ENCODE results near the gene ZBTB48. TPM values are rescaled to one million over a fixed set of nuclear protein-coding genes. Genes with fewer than 3 reads are reported as not detected.

ZBTB48 gene
- total and polyA plus RNA-seq, 2 donors from 2014 or later = 27.1 to 45.5 TPM

GRCh38 chr1:6587261-6588005 is 7.6 kb downstream of the ZBTB48 start:
- no peak overlapping the region for H3K27ac ChIP-seq (ENCODE audit: low read depth in 2 of 2, low read length in 2 of 2)
- FAIRE-seq = no peak

GRCh38 chr1:6588128-6588892 is 8.5 kb downstream of the ZBTB48 start:
- H3K27me3 ChIP-seq (ENCODE audit: control insufficient read depth, insufficient read depth, low read length) = no peaks in the 10 kb centered on the region
- no peak for DNase-seq
- H3K9ac ChIP-seq (ENCODE audit: low read length in 3 of 3) = no peak overlapping the region
- intact Hi-C loops (cut with DNase I) = no loop called here
- peaks cover 2 to 31% (median 25%) of the 10 kb centered on the region in 3 donors for H3K36me3 ChIP-seq (ENCODE audit: control insufficient read depth in 2 of 3, insufficient read depth in 3 of 3, low read length in 3 of 3)
- no peak for TF ChIP-seq CTCF (IDR thresholded peaks at IDR 0.05; ENCODE audit: borderline replicate concordance, extremely low read depth, insufficient read depth)
- H3K4me1 ChIP-seq (ENCODE audit: control insufficient read depth in 2 of 3, insufficient read depth in 2 of 3, low read depth in 1 of 3, low read length in 3 of 3) = peaks cover 0 to 5% (median 3%) of the 10 kb centered on the region in 3 donors
- H3K27ac ChIP-seq (ENCODE audit: low read depth in 2 of 2, low read length in 2 of 2) = no peak overlapping the region
- no peak overlapping the region for H3K4me3 ChIP-seq (ENCODE audit: low read length in 3 of 3)
- no peaks in the 10 kb centered on the region for H3K9me3 ChIP-seq (ENCODE audit: control insufficient read depth in 2 of 3, insufficient read depth in 1 of 3, low read length in 3 of 3)
- FAIRE-seq = no peak

More at GRCh38 chr1:6587261-6588005, 7.6 kb downstream of the ZBTB48 start:
- Histone ChIP-seq H3K36me3 (ENCODE audit: control insufficient read depth in 2 of 3, insufficient read depth in 3 of 3, low read length in 3 of 3) (peaks cover 2 to 23% (median 22%) of the 10 kb centered on the region in 3 donors), H3K4me3 (ENCODE audit: low read length in 3 of 3) (no peak overlapping the region), H3K9ac (ENCODE audit: low read length in 3 of 3) (no peak overlapping the region), H3K27me3 (ENCODE audit: control insufficient read depth, insufficient read depth, low read length) (no peaks in the 10 kb centered on the region), H3K4me1 (ENCODE audit: control insufficient read depth in 2 of 3, insufficient read depth in 2 of 3, low read depth in 1 of 3, low read length in 3 of 3) (peaks cover 0 to 7% (median 3%) of the 10 kb centered on the region in 3 donors), H3K9me3 (ENCODE audit: control insufficient read depth in 2 of 3, insufficient read depth in 1 of 3, low read length in 3 of 3) (no peaks in the 10 kb centered on the region)
- no peak for TF ChIP-seq CTCF (IDR thresholded peaks at IDR 0.05; ENCODE audit: borderline replicate concordance, extremely low read depth, insufficient read depth)
- DNase-seq = no peak
- intact Hi-C loops (cut with DNase I) = no loop called here

GRCh38 chr1:6588893-6589520 is 9.2 kb downstream of the ZBTB48 start:
- Histone ChIP-seq H3K4me3 (ENCODE audit: low read length in 3 of 3) (no peak overlapping the region), H3K36me3 (ENCODE audit: control insufficient read depth in 2 of 3, insufficient read depth in 3 of 3, low read length in 3 of 3) (peaks cover 2 to 38% (median 32%) of the 10 kb centered on the region in 3 donors), H3K4me1 (ENCODE audit: control insufficient read depth in 2 of 3, insufficient read depth in 2 of 3, low read depth in 1 of 3, low read length in 3 of 3) (peaks cover 0 to 5% (median 3%) of the 10 kb centered on the region in 3 donors), H3K27ac (ENCODE audit: low read depth in 2 of 2, low read length in 2 of 2) (no peak overlapping the region), H3K27me3 (ENCODE audit: control insufficient read depth, insufficient read depth, low read length) (no peaks in the 10 kb centered on the region), H3K9ac (ENCODE audit: low read length in 3 of 3) (peak overlapping the region in 1 of 3 donors; percentile 7), H3K9me3 (ENCODE audit: control insufficient read depth in 2 of 3, insufficient read depth in 1 of 3, low read length in 3 of 3) (no peaks in the 10 kb centered on the region)
- TF ChIP-seq CTCF (IDR thresholded peaks at IDR 0.05; ENCODE audit: borderline replicate concordance, extremely low read depth, insufficient read depth) = no peak
- intact Hi-C loops (cut with DNase I) = no loop called here
- FAIRE-seq (no peak), DNase-seq (peak in 3 of 5 donors; percentile 24 to 54 (median 42))

Data from kidney (tissue), 14 donors.